ENCODE results near the gene PCNT. TPM values are rescaled to one million over a fixed set of nuclear protein-coding genes. Genes with fewer than 3 reads are reported as not detected.
A peak's percentile ranks its signal among the peaks of the same experiment; 100 is the strongest.
"Not testable (repeated sequence)": the region's sequence is repeated elsewhere in the genome, so short reads cannot be mapped to it uniquely, and the experiment has no call there.

PCNT gene
- total RNA-seq, 1 experiment from 2014 or later, result 38.4 TPM

- Mint-ChIP-seq H3K4me1 (ENCODE audit: low read depth, unreplicated experiment) (no peaks in the 10 kb centered on the region), H3K36me3 (ENCODE audit: insufficient read depth, unreplicated experiment) (peaks cover 38% of the 10 kb centered on the region), H3K27me3 (ENCODE audit: insufficient read depth, unreplicated experiment) (no peaks in the 10 kb centered on the region), H3K9me3 (ENCODE audit: unreplicated experiment) (no peaks in the 10 kb centered on the region), H3K27ac (ENCODE audit: unreplicated experiment) (no peak overlapping the region), H3K4me3 (ENCODE audit: unreplicated experiment) (no peak overlapping the region)
- no peaks in the 10 kb centered on the region for H3K4me1 ChIP-seq
- TF ChIP-seq, protein P1, sequence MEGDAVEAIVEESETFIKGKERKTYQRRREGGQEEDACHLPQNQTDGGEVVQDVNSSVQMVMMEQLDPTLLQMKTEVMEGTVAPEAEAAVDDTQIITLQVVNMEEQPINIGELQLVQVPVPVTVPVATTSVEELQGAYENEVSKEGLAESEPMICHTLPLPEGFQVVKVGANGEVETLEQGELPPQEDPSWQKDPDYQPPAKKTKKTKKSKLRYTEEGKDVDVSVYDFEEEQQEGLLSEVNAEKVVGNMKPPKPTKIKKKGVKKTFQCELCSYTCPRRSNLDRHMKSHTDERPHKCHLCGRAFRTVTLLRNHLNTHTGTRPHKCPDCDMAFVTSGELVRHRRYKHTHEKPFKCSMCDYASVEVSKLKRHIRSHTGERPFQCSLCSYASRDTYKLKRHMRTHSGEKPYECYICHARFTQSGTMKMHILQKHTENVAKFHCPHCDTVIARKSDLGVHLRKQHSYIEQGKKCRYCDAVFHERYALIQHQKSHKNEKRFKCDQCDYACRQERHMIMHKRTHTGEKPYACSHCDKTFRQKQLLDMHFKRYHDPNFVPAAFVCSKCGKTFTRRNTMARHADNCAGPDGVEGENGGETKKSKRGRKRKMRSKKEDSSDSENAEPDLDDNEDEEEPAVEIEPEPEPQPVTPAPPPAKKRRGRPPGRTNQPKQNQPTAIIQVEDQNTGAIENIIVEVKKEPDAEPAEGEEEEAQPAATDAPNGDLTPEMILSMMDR (IDR thresholded peaks at IDR 0.05; ENCODE audit: insufficient read depth in 1 of 2, low read depth in 1 of 2, low read length in 1 of 2, severe bottlenecking in 1 of 2, unreplicated experiment in 1 of 2), result peak in 1 of 2 experiments; percentile 14
- peak in 1 of 2 experiments; percentile 21 for DNase-seq
- no peaks in the 10 kb centered on the region for H3K27me3 ChIP-seq (replicated peaks; ENCODE audit: control insufficient read depth, insufficient read depth, low read length)
- ChIA-PET POLR2A (no interaction called here), CTCF (no interaction called here)
- H3K4me3 ChIP-seq (ENCODE audit: low read depth, low read length), result no peak overlapping the region
- no peaks in the 10 kb centered on the region for H3K36me3 ChIP-seq (ENCODE audit: control insufficient read depth, insufficient read depth, low read length)
- no TSS peak for BruUV-seq (replicated peaks)
- no peaks in the 10 kb centered on the region for H3K9me3 ChIP-seq
- intact Hi-C loops (cut with micrococcal nuclease; ENCODE audit: unreplicated experiment), result no loop called here
Measured at GRCh38 chr21:46402421-46402820, 78.5 kb downstream of the PCNT start.

- DNase-seq; H3K4me1 Mint-ChIP-seq (ENCODE audit: low read depth, unreplicated experiment); POLR2A ChIA-PET; H3K9me3 Mint-ChIP-seq (ENCODE audit: unreplicated experiment); H3K4me3 ChIP-seq (ENCODE audit: low read depth, low read length); H3K27me3 ChIP-seq (replicated peaks; ENCODE audit: control insufficient read depth, insufficient read depth, low read length); intact Hi-C loops (cut with micrococcal nuclease; ENCODE audit: unreplicated experiment); H3K36me3 ChIP-seq (ENCODE audit: control insufficient read depth, insufficient read depth, low read length); H3K27ac Mint-ChIP-seq (ENCODE audit: unreplicated experiment); H3K9me3 ChIP-seq; H3K4me3 Mint-ChIP-seq (ENCODE audit: unreplicated experiment); H3K27me3 Mint-ChIP-seq (ENCODE audit: insufficient read depth, unreplicated experiment); H3K4me1 ChIP-seq; CTCF ChIA-PET; BruUV-seq (replicated peaks): not testable (repeated sequence)
- peaks cover 46% of the 10 kb centered on the region for H3K36me3 Mint-ChIP-seq (ENCODE audit: insufficient read depth, unreplicated experiment)
Measured at GRCh38 chr21:46403234-46403811, 79.4 kb downstream of the PCNT start.

GRCh38 chr21:46404306-46404705, 80.3 kb downstream of the PCNT start:
- Histone ChIP-seq H3K36me3 (ENCODE audit: control insufficient read depth, insufficient read depth, low read length) (no peaks in the 10 kb centered on the region), H3K4me1 (no peaks in the 10 kb centered on the region), H3K9me3 (no peaks in the 10 kb centered on the region), H3K4me3 (ENCODE audit: low read depth, low read length) (no peak overlapping the region), H3K27me3 (replicated peaks; ENCODE audit: control insufficient read depth, insufficient read depth, low read length) (no peaks in the 10 kb centered on the region)
- Mint-ChIP-seq H3K4me1 (ENCODE audit: low read depth, unreplicated experiment) (no peaks in the 10 kb centered on the region), H3K27me3 (ENCODE audit: insufficient read depth, unreplicated experiment) (no peaks in the 10 kb centered on the region), H3K4me3 (ENCODE audit: unreplicated experiment) (no peak overlapping the region), H3K27ac (ENCODE audit: unreplicated experiment) (no peak overlapping the region), H3K36me3 (ENCODE audit: insufficient read depth, unreplicated experiment) (peaks cover 42% of the 10 kb centered on the region), H3K9me3 (ENCODE audit: unreplicated experiment) (no peaks in the 10 kb centered on the region)
- DNase-seq, result no peak
- intact Hi-C loops (cut with micrococcal nuclease; ENCODE audit: unreplicated experiment), result no loop called here
- TF ChIP-seq, protein P1 (IDR thresholded peaks at IDR 0.05; ENCODE audit: insufficient read depth in 1 of 2, low read depth in 1 of 2, low read length in 1 of 2, severe bottlenecking in 1 of 2, unreplicated experiment in 1 of 2), result no peak
- POLR2A ChIA-PET, result no interaction called here
- no TSS peak for BruUV-seq (replicated peaks)
- CTCF ChIA-PET, result no interaction called here

- ChIA-PET POLR2A (no interaction called here), CTCF (no interaction called here)
- Mint-ChIP-seq H3K27me3 (ENCODE audit: insufficient read depth, unreplicated experiment) (no peaks in the 10 kb centered on the region), H3K4me3 (ENCODE audit: unreplicated experiment) (no peak overlapping the region), H3K4me1 (ENCODE audit: low read depth, unreplicated experiment) (no peaks in the 10 kb centered on the region), H3K36me3 (ENCODE audit: insufficient read depth, unreplicated experiment) (peaks cover 45% of the 10 kb centered on the region), H3K9me3 (ENCODE audit: unreplicated experiment) (no peaks in the 10 kb centered on the region), H3K27ac (ENCODE audit: unreplicated experiment) (no peak overlapping the region)
- Histone ChIP-seq H3K36me3 (ENCODE audit: control insufficient read depth, insufficient read depth, low read length) (no peaks in the 10 kb centered on the region), H3K4me3 (ENCODE audit: low read depth, low read length) (no peak overlapping the region), H3K4me1 (no peaks in the 10 kb centered on the region), H3K27me3 (replicated peaks; ENCODE audit: control insufficient read depth, insufficient read depth, low read length) (no peaks in the 10 kb centered on the region), H3K9me3 (no peaks in the 10 kb centered on the region)
- no TSS peak for BruUV-seq (replicated peaks)
- intact Hi-C loops (cut with micrococcal nuclease; ENCODE audit: unreplicated experiment), result no loop called here
- TF ChIP-seq, protein P1 (IDR thresholded peaks at IDR 0.05; ENCODE audit: insufficient read depth in 1 of 2, low read depth in 1 of 2, low read length in 1 of 2, severe bottlenecking in 1 of 2, unreplicated experiment in 1 of 2), result no peak
- no peak for DNase-seq
Measured at GRCh38 chr21:46406001-46406400, 82.0 kb downstream of the PCNT start.
